DOHH2 (cell line): Measurements from ENCODE around the gene SEMA5A.

Experiments used
- H3F3A ChIP-seq: fragments of 200-600 bp; sonication (generic), shearing (Covaris generic); 2 replicates; pipeline ENCODE4 v1.6.0; 2016; ENCODE audit warnings: antibody characterized with exemption, mild to moderate bottlenecking; ENCODE audit not compliant: control insufficient read depth, insufficient read depth
- H3K27ac ChIP-seq: fragments of 200-600 bp; sonication (generic); 2 replicates; pipeline ENCODE4 v1.5.1; 2014; ENCODE audit warnings: low read depth, mild to moderate bottlenecking, low read length, moderate library complexity
- H3K27me3 ChIP-seq: fragments of 200-600 bp; sonication (generic); 2 replicates; pipeline ENCODE4 v1.6.1; 2014; ENCODE audit warnings: mild to moderate bottlenecking, low read length, mixed read lengths; ENCODE audit not compliant: control insufficient read depth
- H3K36me3 ChIP-seq: fragments of 200-600 bp; sonication (generic); 2 replicates; pipeline ENCODE4 v1.6.1; 2014; ENCODE audit warnings: mild to moderate bottlenecking, low read length, moderate library complexity, mixed read lengths; ENCODE audit not compliant: control insufficient read depth
- H3K4me1 ChIP-seq: fragments of 200-600 bp; sonication (generic); 2 replicates; pipeline ENCODE4 v1.6.1; 2014; ENCODE audit warnings: mild to moderate bottlenecking, low read length, mixed read lengths; ENCODE audit not compliant: control insufficient read depth
- H3K4me2 ChIP-seq: fragments of 200-600 bp; sonication (generic); 2 replicates; pipeline ENCODE4 v1.6.0; 2014; ENCODE audit warnings: mild to moderate bottlenecking, low read length, moderate library complexity
- H3K4me3 ChIP-seq: fragments of 200-600 bp; sonication (generic); 2 replicates; pipeline ENCODE4 v1.5.1; 2014; ENCODE audit warnings: mild to moderate bottlenecking, low read length, mixed read lengths
- H3K79me2 ChIP-seq: fragments of 200-600 bp; sonication (generic); 2 replicates; pipeline ENCODE4 v1.6.1; 2014; ENCODE audit warnings: mild to moderate bottlenecking, low read length, mixed read lengths; ENCODE audit not compliant: control insufficient read depth
- H3K9me2 ChIP-seq: fragments of 200-600 bp; sonication (generic); replicated peaks from 2 replicates; pipeline ENCODE4 v1.6.1; 2014; ENCODE audit warnings: mild to moderate bottlenecking, low read length, mixed read lengths; ENCODE audit not compliant: control insufficient read depth
- H3K9me3 ChIP-seq: fragments of 200-600 bp; sonication (generic); 2 replicates; pipeline ENCODE4 v1.6.1; 2014; ENCODE audit warnings: antibody characterized with exemption, low read length, mixed read lengths; ENCODE audit not compliant: control insufficient read depth, insufficient read depth
- H4K20me1 ChIP-seq: fragments of 200-600 bp; sonication (generic); 2 replicates; pipeline ENCODE4 v1.6.0; 2014; ENCODE audit warnings: low read depth, mild to moderate bottlenecking, antibody characterized with exemption, low read length, moderate library complexity; ENCODE audit not compliant: control insufficient read depth, insufficient read depth
- EZH2phosphoT487 ChIP-seq: fragments of 200-600 bp; sonication (generic); IDR thresholded peaks from 2 replicates; pipeline ENCODE4 v1.6.1; 2017; ENCODE audit warnings: borderline replicate concordance, mild to moderate bottlenecking, antibody characterized with exemption, low read length, moderate library complexity, mixed read lengths
- TF ChIP-seq, protein P1 (sequence below): fragments of 200-600 bp; sonication (generic); IDR thresholded peaks from one replicate; pipeline ENCODE4 v1.5.1; 2014; ENCODE audit warnings: antibody characterized with exemption, mild to moderate bottlenecking, low read depth, low read length; ENCODE audit not compliant: poor library complexity, severe bottlenecking

The SEMA5A gene

DNA sequence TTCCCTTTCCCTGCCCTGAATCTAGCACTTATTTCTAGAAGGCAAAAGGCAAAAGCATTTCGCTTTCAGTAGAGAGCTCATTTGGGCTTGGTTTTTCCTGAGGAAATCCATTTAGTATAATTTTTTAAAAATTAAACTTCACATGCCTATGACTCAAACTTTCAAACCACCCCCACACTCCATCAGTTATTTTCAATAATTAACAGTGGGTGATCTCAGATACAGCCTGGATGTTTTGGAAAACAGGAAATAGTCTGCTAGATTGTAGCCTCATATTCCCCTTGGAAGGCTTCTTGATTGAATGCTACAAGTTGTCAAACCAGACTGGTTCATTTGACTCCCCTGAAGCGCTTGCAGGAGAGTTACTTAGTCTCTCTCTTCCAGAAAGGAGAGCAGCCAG, 40.6 kb downstream of the SEMA5A start:
- Histone ChIP-seq H3K27me3 (no peaks in the 10 kb centered on the region), H3K9me3 (no peaks in the 10 kb centered on the region), H3K27ac (no peak overlapping the region), H3K4me1 (no peaks in the 10 kb centered on the region), H3K4me2 (no peak overlapping the region), H3K4me3 (no peak overlapping the region), H3K36me3 (no peaks in the 10 kb centered on the region), H3F3A (no peaks in the 10 kb centered on the region), H3K9me2 (no peaks in the 10 kb centered on the region), H4K20me1 (no peaks in the 10 kb centered on the region), H3K79me2 (no peaks in the 10 kb centered on the region)
- TF ChIP-seq, protein P1, sequence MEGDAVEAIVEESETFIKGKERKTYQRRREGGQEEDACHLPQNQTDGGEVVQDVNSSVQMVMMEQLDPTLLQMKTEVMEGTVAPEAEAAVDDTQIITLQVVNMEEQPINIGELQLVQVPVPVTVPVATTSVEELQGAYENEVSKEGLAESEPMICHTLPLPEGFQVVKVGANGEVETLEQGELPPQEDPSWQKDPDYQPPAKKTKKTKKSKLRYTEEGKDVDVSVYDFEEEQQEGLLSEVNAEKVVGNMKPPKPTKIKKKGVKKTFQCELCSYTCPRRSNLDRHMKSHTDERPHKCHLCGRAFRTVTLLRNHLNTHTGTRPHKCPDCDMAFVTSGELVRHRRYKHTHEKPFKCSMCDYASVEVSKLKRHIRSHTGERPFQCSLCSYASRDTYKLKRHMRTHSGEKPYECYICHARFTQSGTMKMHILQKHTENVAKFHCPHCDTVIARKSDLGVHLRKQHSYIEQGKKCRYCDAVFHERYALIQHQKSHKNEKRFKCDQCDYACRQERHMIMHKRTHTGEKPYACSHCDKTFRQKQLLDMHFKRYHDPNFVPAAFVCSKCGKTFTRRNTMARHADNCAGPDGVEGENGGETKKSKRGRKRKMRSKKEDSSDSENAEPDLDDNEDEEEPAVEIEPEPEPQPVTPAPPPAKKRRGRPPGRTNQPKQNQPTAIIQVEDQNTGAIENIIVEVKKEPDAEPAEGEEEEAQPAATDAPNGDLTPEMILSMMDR: no peak
- TF ChIP-seq EZH2phosphoT487: no peak

- H3K9me3 ChIP-seq: no peaks in the 10 kb centered on the region
- no peaks in the 10 kb centered on the region for H3K4me1 ChIP-seq
- no peaks in the 10 kb centered on the region for H3K27me3 ChIP-seq
- H3K9me2 ChIP-seq: no peaks in the 10 kb centered on the region
- H3K4me2 ChIP-seq: no peak overlapping the region
- no peak overlapping the region for H3K27ac ChIP-seq
- TF ChIP-seq EZH2phosphoT487: no peak
- TF ChIP-seq, protein P1: no peak
- H3K4me3 ChIP-seq: no peak overlapping the region
- H3K36me3 ChIP-seq: no peaks in the 10 kb centered on the region
- no peaks in the 10 kb centered on the region for H3F3A ChIP-seq
- H3K79me2 ChIP-seq: no peaks in the 10 kb centered on the region
- H4K20me1 ChIP-seq: no peaks in the 10 kb centered on the region
Observed at GRCh38 chr5:9502864-9503263, 43.0 kb downstream of the SEMA5A start.

GRCh38 chr5:9502050-9502834, 43.6 kb downstream of the SEMA5A start:
- Histone ChIP-seq H3K4me2 (no peak overlapping the region), H3K36me3 (no peaks in the 10 kb centered on the region), H3K4me3 (no peak overlapping the region), H3K27me3 (no peaks in the 10 kb centered on the region), H3K9me2 (no peaks in the 10 kb centered on the region), H3K9me3 (no peaks in the 10 kb centered on the region), H3F3A (no peaks in the 10 kb centered on the region), H3K27ac (no peak overlapping the region), H3K79me2 (no peaks in the 10 kb centered on the region), H4K20me1 (no peaks in the 10 kb centered on the region), H3K4me1 (no peaks in the 10 kb centered on the region)
- TF ChIP-seq, protein P1: no peak
- no peak for TF ChIP-seq EZH2phosphoT487
